Tibial nerve (tissue), 4 donors: ENCODE results near the gene COL6A3. TPM values are rescaled to one million over a fixed set of nuclear protein-coding genes. Genes with fewer than 3 reads are reported as not detected.

Experiments used
- DNase-seq, 2 donors: peaks; one replicate each; pipeline ENCODE4 v3.0.0-alpha.2; 2019; ENCODE audit warnings: low spot score in 2 of 2
- H3K27ac ChIP-seq, 4 donors: fragments of 200-600 bp; sonication (generic) in 3 of 4; one replicate each; pipeline ENCODE4 v1.5.1; 2017 to 2019; ENCODE audit warnings: mild to moderate bottlenecking in 1 of 4
- H3K27me3 ChIP-seq, 2 donors: fragments of 200-600 bp; sonication (generic) in 1 of 2; one replicate each; pipeline versions ENCODE4 v1.5.1 to v1.6.0; 2017 to 2019
- H3K36me3 ChIP-seq, 3 donors: fragments of 200-600 bp; sonication (generic); one replicate each; pipeline ENCODE4 v1.5.1; 2018 to 2019
- H3K4me1 ChIP-seq, 4 donors: fragments of 200-600 bp; sonication (generic) in 3 of 4; one replicate each; pipeline ENCODE4 v1.5.1; 2017 to 2019
- H3K4me3 ChIP-seq, 4 donors: fragments of 200-600 bp; sonication (generic) in 3 of 4; one replicate each; pipeline ENCODE4 v1.5.1; 2017 to 2019; ENCODE audit warnings: mild to moderate bottlenecking in 1 of 4, moderate library complexity in 1 of 4
- H3K9me3 ChIP-seq, 4 donors: fragments of 200-600 bp; sonication (generic) in 3 of 4; one replicate each; pipeline ENCODE4 v1.5.1; 2017 to 2019
- EP300 ChIP-seq, 2 donors: sonication (generic); formaldehyde crosslinking; IDR thresholded peaks; one replicate each; pipeline ENCODE4 v1.6.1; 2017; ENCODE audit warnings: antibody characterized with exemption in 2 of 2, mild to moderate bottlenecking in 1 of 2
- POLR2A ChIP-seq, 2 donors: fragments of 450-650 bp; IDR thresholded peaks; one replicate each; pipeline ENCODE4 v1.6.1; 2017; ENCODE audit warnings: antibody characterized with exemption in 2 of 2, mild to moderate bottlenecking in 2 of 2, moderate library complexity in 2 of 2
- WGBS, 2 donors: methylation state at CpG; one replicate each; pipeline ENCODE4 v1.1.5; 2018; 5-methylcytosine and 5-hydroxymethylcytosine counted together
- total RNA-seq, 4 donors: library from RNA; depleted of rRNA; stranded (reverse); fragments of >200 nt; gene quantifications; one replicate each; pipeline ENCODE4 v1.1.0, GENCODE V29; 2016
- TF ChIP-seq, protein P1 (sequence below), 5 experiments: fragments of 200-600 bp in 3 of 5; fragments of 450-650 bp in 2 of 5; sonication (generic) in 3 of 5; IDR thresholded peaks; one replicate each; pipeline ENCODE4 v1.5.1; 2016 to 2019; ENCODE audit warnings: antibody characterized with exemption in 5 of 5, mild to moderate bottlenecking in 3 of 5, moderate library complexity in 2 of 5

COL6A3 gene
- total RNA-seq, 4 donors from 2014 or later: 228 to 558 (median 364) TPM

DNA sequence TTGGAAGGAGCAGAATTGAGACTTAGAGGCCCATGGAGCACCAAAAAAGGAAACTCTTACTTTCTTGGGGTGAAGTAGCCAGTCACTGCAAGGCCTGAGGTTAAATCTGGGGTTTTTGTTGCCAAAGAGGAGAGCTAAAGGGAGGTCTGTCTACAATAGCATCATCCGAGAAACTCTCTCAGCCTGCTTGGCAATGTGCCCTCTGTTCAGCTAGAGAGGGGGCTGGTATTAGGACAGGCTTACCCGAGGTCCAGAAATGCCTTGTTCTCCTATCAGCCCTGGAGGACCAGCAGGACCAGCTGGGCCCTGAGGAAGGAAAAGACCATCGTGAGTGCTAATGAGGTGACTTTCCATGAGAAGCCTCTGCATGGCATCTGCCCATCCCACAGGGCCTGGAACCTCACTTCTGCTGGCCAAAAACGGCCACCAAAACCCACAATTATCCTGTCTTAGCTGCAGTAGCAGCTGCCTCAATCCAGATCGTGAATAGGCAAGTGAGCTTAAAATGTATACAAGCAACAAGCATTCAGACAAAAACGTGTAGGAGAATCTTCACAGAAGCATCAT is 61.6 kb downstream of the COL6A3 start:
- TF ChIP-seq POLR2A (IDR thresholded peaks at IDR 0.05): no peak
- TF ChIP-seq, protein P1, sequence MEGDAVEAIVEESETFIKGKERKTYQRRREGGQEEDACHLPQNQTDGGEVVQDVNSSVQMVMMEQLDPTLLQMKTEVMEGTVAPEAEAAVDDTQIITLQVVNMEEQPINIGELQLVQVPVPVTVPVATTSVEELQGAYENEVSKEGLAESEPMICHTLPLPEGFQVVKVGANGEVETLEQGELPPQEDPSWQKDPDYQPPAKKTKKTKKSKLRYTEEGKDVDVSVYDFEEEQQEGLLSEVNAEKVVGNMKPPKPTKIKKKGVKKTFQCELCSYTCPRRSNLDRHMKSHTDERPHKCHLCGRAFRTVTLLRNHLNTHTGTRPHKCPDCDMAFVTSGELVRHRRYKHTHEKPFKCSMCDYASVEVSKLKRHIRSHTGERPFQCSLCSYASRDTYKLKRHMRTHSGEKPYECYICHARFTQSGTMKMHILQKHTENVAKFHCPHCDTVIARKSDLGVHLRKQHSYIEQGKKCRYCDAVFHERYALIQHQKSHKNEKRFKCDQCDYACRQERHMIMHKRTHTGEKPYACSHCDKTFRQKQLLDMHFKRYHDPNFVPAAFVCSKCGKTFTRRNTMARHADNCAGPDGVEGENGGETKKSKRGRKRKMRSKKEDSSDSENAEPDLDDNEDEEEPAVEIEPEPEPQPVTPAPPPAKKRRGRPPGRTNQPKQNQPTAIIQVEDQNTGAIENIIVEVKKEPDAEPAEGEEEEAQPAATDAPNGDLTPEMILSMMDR (IDR thresholded peaks at IDR 0.05): no peak
- TF ChIP-seq EP300 (IDR thresholded peaks at IDR 0.05): no peak
- Histone ChIP-seq H3K9me3 (no peaks in the 10 kb centered on the region), H3K4me1 (peaks cover 0 to 27% (median 0%) of the 10 kb centered on the region in 4 donors), H3K4me3 (no peak overlapping the region), H3K27ac (no peak overlapping the region), H3K27me3 (no peaks in the 10 kb centered on the region), H3K36me3 (peaks cover 0 to 10% (median 4%) of the 10 kb centered on the region in 3 donors)
- no peak for DNase-seq
- WGBS, 2 donors: 48 to 63% methylated on average over 6 of the region's 6 CpGs

DNA sequence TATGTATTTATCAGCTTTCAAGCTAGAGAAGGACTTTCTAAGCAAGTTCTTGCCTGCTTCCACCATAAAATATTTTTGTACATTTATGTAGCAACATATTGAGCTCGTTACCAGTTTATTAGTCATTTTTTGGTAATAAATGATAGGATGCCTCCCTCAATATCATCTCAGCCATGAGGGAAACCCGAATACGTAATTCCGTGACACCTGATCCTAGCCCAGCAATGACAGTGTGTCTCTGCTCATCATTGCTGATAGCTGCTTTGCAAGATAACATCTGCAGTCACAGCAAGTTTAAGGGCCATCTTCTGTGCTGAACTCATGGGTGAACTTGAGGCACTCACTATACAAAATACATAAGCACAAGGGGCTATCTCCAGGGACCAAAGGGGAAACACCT is 62.2 kb downstream of the COL6A3 start:
- TF ChIP-seq EP300 (IDR thresholded peaks at IDR 0.05): no peak
- TF ChIP-seq, protein P1 (IDR thresholded peaks at IDR 0.05): no peak
- WGBS, 2 donors: 85 to 89% methylated on average over 4 of the region's 4 CpGs
- Histone ChIP-seq H3K27ac (no peak overlapping the region), H3K4me3 (no peak overlapping the region), H3K27me3 (no peaks in the 10 kb centered on the region), H3K4me1 (peaks cover 0 to 25% (median 0%) of the 10 kb centered on the region in 4 donors), H3K9me3 (no peaks in the 10 kb centered on the region), H3K36me3 (peaks cover 0 to 11% (median 4%) of the 10 kb centered on the region in 3 donors)
- no peak for DNase-seq

DNA sequence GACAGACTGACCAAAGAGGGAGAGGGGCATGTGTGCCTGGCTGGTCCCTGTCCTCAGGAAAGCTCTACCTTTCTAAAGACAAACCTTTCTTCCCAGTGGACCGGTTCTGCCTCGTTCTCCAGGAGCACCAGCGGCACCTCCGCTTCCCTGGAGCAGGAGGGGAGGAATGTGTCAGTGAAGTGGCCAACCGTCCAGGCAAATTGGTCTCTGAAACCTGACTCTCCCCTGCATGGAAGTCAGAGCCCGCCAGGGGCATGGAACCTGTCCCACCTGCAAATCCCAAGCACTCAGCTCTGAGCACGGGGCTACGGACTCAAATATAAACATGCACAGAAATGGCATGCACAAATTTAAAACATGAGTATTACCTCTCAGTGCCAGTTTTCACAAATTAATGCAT is 62.9 kb downstream of the COL6A3 start:
- H3K36me3 ChIP-seq: peaks cover 0 to 17% (median 4%) of the 10 kb centered on the region in 3 donors
- 69 to 89% methylated on average over 7 to 8 of the region's 8 CpGs for WGBS, 2 donors
- no peak for TF ChIP-seq EP300 (IDR thresholded peaks at IDR 0.05)
- no peak for TF ChIP-seq POLR2A (IDR thresholded peaks at IDR 0.05)
- TF ChIP-seq, protein P1 (IDR thresholded peaks at IDR 0.05): no peak
- DNase-seq: no peak
- no peaks in the 10 kb centered on the region for H3K27me3 ChIP-seq
- peaks cover 0 to 25% (median 0%) of the 10 kb centered on the region in 4 donors for H3K4me1 ChIP-seq
- H3K4me3 ChIP-seq: no peak overlapping the region
- no peaks in the 10 kb centered on the region for H3K9me3 ChIP-seq
- H3K27ac ChIP-seq: peak overlapping the region in 2 of 4 donors; percentile 28 to 46

DNA sequence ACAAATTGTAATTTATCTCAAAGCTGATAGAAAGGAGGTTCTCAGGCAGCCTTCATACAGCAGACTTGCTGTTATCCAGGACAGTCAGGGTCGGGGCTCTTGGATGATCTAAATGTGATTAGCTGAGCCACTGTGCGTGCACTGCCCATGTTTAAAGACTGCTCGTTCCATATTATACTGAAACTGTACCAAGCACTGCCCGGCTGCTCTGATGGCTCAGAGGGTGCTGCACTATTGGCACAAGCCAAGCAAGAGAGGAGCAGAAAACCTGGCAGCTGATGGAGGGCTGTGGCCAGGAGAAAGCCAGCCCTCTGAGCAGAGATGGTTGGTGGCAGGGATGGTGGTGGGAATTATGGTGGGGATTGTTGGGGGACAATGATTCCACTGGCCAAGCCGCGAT is 63.4 kb downstream of the COL6A3 start:
- H3K4me3 ChIP-seq: no peak overlapping the region
- TF ChIP-seq, protein P1 (IDR thresholded peaks at IDR 0.05): no peak
- TF ChIP-seq POLR2A (IDR thresholded peaks at IDR 0.05): no peak
- TF ChIP-seq EP300 (IDR thresholded peaks at IDR 0.05): no peak
- no peaks in the 10 kb centered on the region for H3K9me3 ChIP-seq
- no peak for DNase-seq
- peaks cover 0 to 22% (median 0%) of the 10 kb centered on the region in 4 donors for H3K4me1 ChIP-seq
- no peaks in the 10 kb centered on the region for H3K27me3 ChIP-seq
- 61 to 81% methylated on average over 6 of the region's 6 CpGs for WGBS, 2 donors
- peak overlapping the region in 2 of 4 donors; percentile 28 to 46 for H3K27ac ChIP-seq
- peaks cover 0 to 22% (median 4%) of the 10 kb centered on the region in 3 donors for H3K36me3 ChIP-seq

DNA sequence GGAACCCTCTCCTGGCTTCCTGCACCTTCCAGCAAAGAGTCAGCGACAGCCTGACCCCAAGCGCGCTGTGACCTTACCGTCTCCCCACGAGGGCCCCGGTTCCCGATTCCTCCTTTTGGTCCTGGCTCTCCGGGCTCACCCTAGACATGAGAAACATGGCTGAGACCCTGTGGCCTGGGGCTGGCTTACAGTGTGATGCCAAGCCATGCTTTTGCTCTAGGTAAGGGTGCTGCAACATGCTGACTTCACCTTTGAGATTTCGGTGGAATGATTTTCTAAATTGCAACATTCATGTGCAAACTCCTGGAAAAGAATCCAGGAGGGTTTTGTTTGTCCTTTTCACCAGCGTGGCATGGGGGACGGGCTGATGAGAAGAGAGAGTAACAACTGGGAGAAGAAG is 63.9 kb downstream of the COL6A3 start:
- no peak for DNase-seq
- peaks cover 0 to 27% (median 4%) of the 10 kb centered on the region in 3 donors for H3K36me3 ChIP-seq
- no peaks in the 10 kb centered on the region for H3K9me3 ChIP-seq
- H3K27me3 ChIP-seq: no peaks in the 10 kb centered on the region
- WGBS, 2 donors: 74 to 79% methylated on average over 11 of the region's 11 CpGs
- no peak overlapping the region for H3K4me3 ChIP-seq
- peaks cover 0 to 16% (median 0%) of the 10 kb centered on the region in 4 donors for H3K4me1 ChIP-seq
- TF ChIP-seq EP300 (IDR thresholded peaks at IDR 0.05): peak in 1 of 2 donors; percentile 7
- TF ChIP-seq, protein P1 (IDR thresholded peaks at IDR 0.05): no peak
- peak overlapping the region in 1 of 4 donors; percentile 9 for H3K27ac ChIP-seq
